ENCODE results near the gene WWOX.

DNA sequence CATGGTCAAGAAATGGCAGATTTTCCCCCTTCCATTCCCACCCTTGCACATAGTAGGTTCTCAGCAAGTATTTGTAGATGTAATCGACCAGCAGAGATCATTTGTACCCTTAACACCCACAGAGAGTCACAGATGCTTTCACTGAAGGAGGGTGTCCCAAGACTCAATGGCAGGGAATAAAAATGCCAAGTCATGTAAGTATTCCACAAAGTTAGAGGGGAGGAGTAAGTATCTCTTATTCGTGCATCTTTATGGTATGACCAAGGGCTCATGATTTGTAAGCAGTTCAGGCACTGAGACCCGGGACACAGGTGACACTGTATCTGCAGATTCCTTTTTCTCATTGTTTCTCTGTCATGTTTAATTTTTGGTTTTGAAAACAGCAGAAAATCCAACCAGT lies 1011.5 kb downstream of the WWOX start:
- no peak for TF ChIP-seq POLR2A (IDR thresholded peaks at IDR 0.05; ENCODE audit: low read depth, low read length)
- no peak for TF ChIP-seq POLR2AphosphoS5 (IDR thresholded peaks at IDR 0.05; ENCODE audit: low read depth, low read length)
- TF ChIP-seq PAX5 (IDR thresholded peaks at IDR 0.05; ENCODE audit: insufficient read depth, low read length, severe bottlenecking): no peak
- no peak for TF ChIP-seq TAF1 (IDR thresholded peaks at IDR 0.05; ENCODE audit: low read depth, low read length)

Data from GM12891 (cell line).